ENCODE measurements around the gene SUCO.

Gene SUCO

GRCh38 chr1:172629170-172629569, 96.2 kb downstream of the SUCO start:
- Histone ChIP-seq H3K27me3 (ENCODE audit: insufficient read depth, low read length, poor library complexity, severe bottlenecking) (no peaks in the 10 kb centered on the region), H3K9me2 (replicated peaks; ENCODE audit: low read depth, low read length) (no peaks in the 10 kb centered on the region), H3K9me3 (ENCODE audit: insufficient read depth, low read depth, low read length) (no peaks in the 10 kb centered on the region), H4K20me1 (ENCODE audit: insufficient read depth, low read length, poor library complexity, severe bottlenecking) (no peaks in the 10 kb centered on the region), H3K4me1 (ENCODE audit: insufficient read depth, low read length, poor library complexity, severe bottlenecking) (peaks cover 21% of the 10 kb centered on the region), H3F3A (ENCODE audit: low read depth) (no peaks in the 10 kb centered on the region), H3K4me3 (ENCODE audit: low read length, poor library complexity, severe bottlenecking) (no peak overlapping the region), H3K36me3 (ENCODE audit: insufficient read depth, low read length) (no peaks in the 10 kb centered on the region), H3K4me2 (ENCODE audit: low read depth, low read length, poor library complexity, severe bottlenecking) (no peak overlapping the region), H2AFZ (ENCODE audit: low read length) (peak overlapping the region; percentile 6; the same call in 1 of the 2 replicates), H3K9ac (ENCODE audit: low read depth, low read length, poor library complexity, severe bottlenecking) (no peak overlapping the region), H3K79me2 (ENCODE audit: insufficient read depth, low read length) (no peaks in the 10 kb centered on the region)
- TF ChIP-seq CTCF (conservative IDR thresholded peaks at IDR 0.05; ENCODE audit: low read length) (no peak), EZH2phosphoT487 (IDR thresholded peaks at IDR 0.05; ENCODE audit: borderline replicate concordance) (no peak)

GRCh38 chr1:172629638-172630037, 96.7 kb downstream of the SUCO start:
- Histone ChIP-seq H3K4me3 (ENCODE audit: low read length, poor library complexity, severe bottlenecking) (no peak overlapping the region), H3K4me1 (ENCODE audit: insufficient read depth, low read length, poor library complexity, severe bottlenecking) (peaks cover 21% of the 10 kb centered on the region), H4K20me1 (ENCODE audit: insufficient read depth, low read length, poor library complexity, severe bottlenecking) (no peaks in the 10 kb centered on the region), H2AFZ (ENCODE audit: low read length) (peak overlapping the region; percentile 6; the same call in 1 of the 2 replicates), H3K4me2 (ENCODE audit: low read depth, low read length, poor library complexity, severe bottlenecking) (peak overlapping the region; percentile 11), H3K79me2 (ENCODE audit: insufficient read depth, low read length) (no peaks in the 10 kb centered on the region), H3K9ac (ENCODE audit: low read depth, low read length, poor library complexity, severe bottlenecking) (no peak overlapping the region), H3K9me3 (ENCODE audit: insufficient read depth, low read depth, low read length) (no peaks in the 10 kb centered on the region), H3K36me3 (ENCODE audit: insufficient read depth, low read length) (no peaks in the 10 kb centered on the region), H3F3A (ENCODE audit: low read depth) (no peaks in the 10 kb centered on the region), H3K27me3 (ENCODE audit: insufficient read depth, low read length, poor library complexity, severe bottlenecking) (no peaks in the 10 kb centered on the region), H3K9me2 (replicated peaks; ENCODE audit: low read depth, low read length) (no peaks in the 10 kb centered on the region)
- TF ChIP-seq EZH2phosphoT487 (IDR thresholded peaks at IDR 0.05; ENCODE audit: borderline replicate concordance) (no peak), CTCF (conservative IDR thresholded peaks at IDR 0.05; ENCODE audit: low read length) (no peak)

GRCh38 chr1:172630056-172630818, 97.3 kb downstream of the SUCO start:
- H3K9me3 ChIP-seq (ENCODE audit: insufficient read depth, low read depth, low read length) = no peaks in the 10 kb centered on the region
- H2AFZ ChIP-seq (ENCODE audit: low read length) = 0 out of 2 replicates have a peak overlapping the region, but pooled peaks have one; percentile 6
- peak overlapping the region; percentile 11 for H3K4me2 ChIP-seq (ENCODE audit: low read depth, low read length, poor library complexity, severe bottlenecking)
- H3K4me3 ChIP-seq (ENCODE audit: low read length, poor library complexity, severe bottlenecking) = no peak overlapping the region
- peaks cover 21% of the 10 kb centered on the region for H3K4me1 ChIP-seq (ENCODE audit: insufficient read depth, low read length, poor library complexity, severe bottlenecking)
- H3K36me3 ChIP-seq (ENCODE audit: insufficient read depth, low read length) = no peaks in the 10 kb centered on the region
- no peaks in the 10 kb centered on the region for H3K27me3 ChIP-seq (ENCODE audit: insufficient read depth, low read length, poor library complexity, severe bottlenecking)
- TF ChIP-seq CTCF (conservative IDR thresholded peaks at IDR 0.05; ENCODE audit: low read length) (no peak), EZH2phosphoT487 (IDR thresholded peaks at IDR 0.05; ENCODE audit: borderline replicate concordance) (no peak)
- H3K79me2 ChIP-seq (ENCODE audit: insufficient read depth, low read length) = no peaks in the 10 kb centered on the region
- H3K9ac ChIP-seq (ENCODE audit: low read depth, low read length, poor library complexity, severe bottlenecking) = no peak overlapping the region
- no peaks in the 10 kb centered on the region for H3F3A ChIP-seq (ENCODE audit: low read depth)
- H3K9me2 ChIP-seq (replicated peaks; ENCODE audit: low read depth, low read length) = no peaks in the 10 kb centered on the region
- H4K20me1 ChIP-seq (ENCODE audit: insufficient read depth, low read length, poor library complexity, severe bottlenecking) = no peaks in the 10 kb centered on the region
